ENCODE data around the gene CAPG. TPM values are rescaled to one million over a fixed set of nuclear protein-coding genes. Genes with fewer than 3 reads are reported as not detected.

Gene CAPG
- total and polyA plus RNA-seq, 9 of the 15 experiments (the other 6 are each of a cell fraction or from before 2014, with no cell fraction given) = 10.6 to 90.4 (median 56.0) TPM

DNA sequence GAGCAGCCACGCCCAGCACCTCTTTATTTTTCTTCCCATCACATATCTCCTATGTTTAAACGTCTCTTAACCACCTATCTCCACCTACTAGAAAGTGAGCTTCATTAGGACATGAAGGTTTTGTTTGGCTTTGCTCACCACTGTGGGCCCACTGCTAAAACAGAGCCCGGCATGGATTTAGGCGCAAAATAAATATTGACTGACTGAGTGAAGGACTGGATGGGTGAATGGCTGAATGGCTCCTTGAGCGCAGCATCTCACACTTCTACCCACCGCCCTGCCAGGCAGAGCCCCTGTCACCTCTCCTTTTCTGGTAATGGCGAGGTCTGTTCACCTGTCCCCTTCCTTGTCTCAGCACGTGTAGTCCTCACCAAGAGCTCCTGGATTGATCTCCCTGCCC lies 10.1 kb downstream of the CAPG start (continued):
- TF ChIP-seq ZNF140 (CRISPR knock-in tag; IDR thresholded peaks at IDR 0.05) = no peak
- TF ChIP-seq PCBP2 (IDR thresholded peaks at IDR 0.05; ENCODE audit: low read depth, low read length, poor library complexity, severe bottlenecking) = no peak
- TF ChIP-seq OTX1 (CRISPR knock-in tag; IDR thresholded peaks at IDR 0.05) = no peak
- no peak for TF ChIP-seq THAP7 (CRISPR knock-in tag; IDR thresholded peaks at IDR 0.05)
- no peak for TF ChIP-seq ZNF561 (CRISPR knock-in tag; conservative IDR thresholded peaks at IDR 0.05)
- no peak for TF ChIP-seq EHMT2 (IDR thresholded peaks at IDR 0.05)
- TF ChIP-seq ZNF696 (CRISPR knock-in tag; conservative IDR thresholded peaks at IDR 0.05) = no peak
- TF ChIP-seq FOXP1 (CRISPR knock-in tag; IDR thresholded peaks at IDR 0.05) = no peak
- no peak for TF ChIP-seq GABPA (tag; conservative IDR thresholded peaks at IDR 0.05; ENCODE audit: low read depth)
- TF ChIP-seq KDM4B (IDR thresholded peaks at IDR 0.05; ENCODE audit: borderline replicate concordance in 2 of 2, low read depth in 1 of 2) = no peak
- TF ChIP-seq, protein P1, sequence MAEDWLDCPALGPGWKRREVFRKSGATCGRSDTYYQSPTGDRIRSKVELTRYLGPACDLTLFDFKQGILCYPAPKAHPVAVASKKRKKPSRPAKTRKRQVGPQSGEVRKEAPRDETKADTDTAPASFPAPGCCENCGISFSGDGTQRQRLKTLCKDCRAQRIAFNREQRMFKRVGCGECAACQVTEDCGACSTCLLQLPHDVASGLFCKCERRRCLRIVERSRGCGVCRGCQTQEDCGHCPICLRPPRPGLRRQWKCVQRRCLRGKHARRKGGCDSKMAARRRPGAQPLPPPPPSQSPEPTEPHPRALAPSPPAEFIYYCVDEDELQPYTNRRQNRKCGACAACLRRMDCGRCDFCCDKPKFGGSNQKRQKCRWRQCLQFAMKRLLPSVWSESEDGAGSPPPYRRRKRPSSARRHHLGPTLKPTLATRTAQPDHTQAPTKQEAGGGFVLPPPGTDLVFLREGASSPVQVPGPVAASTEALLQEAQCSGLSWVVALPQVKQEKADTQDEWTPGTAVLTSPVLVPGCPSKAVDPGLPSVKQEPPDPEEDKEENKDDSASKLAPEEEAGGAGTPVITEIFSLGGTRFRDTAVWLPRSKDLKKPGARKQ (CRISPR knock-in tag; IDR thresholded peaks at IDR 0.05) = no peak
- TF ChIP-seq DMBX1 (CRISPR knock-in tag; IDR thresholded peaks at IDR 0.05; ENCODE audit: borderline replicate concordance) = no peak
